Activated naive CD8-positive, alpha-beta T cell treated with anti-CD3 and anti-CD28 coated beads, Interleukin-2, amount 10 ng/mL, durations not matched to agents 7 days and 5 days (primary cell): ENCODE results near the gene CXorf51B. TPM values are rescaled to one million over a fixed set of nuclear protein-coding genes. Genes with fewer than 3 reads are reported as not detected.
"Not testable (repeated sequence)": the region's sequence is repeated elsewhere in the genome, so short reads cannot be mapped to it uniquely, and the experiment has no call there.

Source experiments
- ATAC-seq: fragments of 150-1000 bp; cut with Tn5 transposase; one replicate; pipeline ENCODE4 v1.10.0; 2021; ENCODE audit warnings: low read depth, moderate library complexity
- POLR2A ChIA-PET: fragments of 350-600 bp; sonication (Branson Sonifier 250); formaldehyde crosslinking; loops from one replicate; lab custom pipeline; 2021; ENCODE audit warnings: antibody characterized with exemption; lab: Charles Lee
- DNase-seq: peaks from one replicate; pipeline ENCODE4 v3.0.0; 2021
- H3K27ac Mint-ChIP-seq: one replicate; pipeline ENCODE4 v1.8.0; 2022; ENCODE audit warnings: mild to moderate bottlenecking, mixed read lengths
- H3K27me3 Mint-ChIP-seq: one replicate; pipeline ENCODE4 v1.8.0; 2022; ENCODE audit warnings: mild to moderate bottlenecking, moderate library complexity, mixed read lengths
- H3K36me3 Mint-ChIP-seq: one replicate; pipeline ENCODE4 v1.8.0; 2021; ENCODE audit warnings: mild to moderate bottlenecking, mixed read lengths
- H3K4me1 Mint-ChIP-seq: one replicate; pipeline ENCODE4 v1.8.0; 2021; ENCODE audit warnings: mixed read lengths
- H3K4me3 Mint-ChIP-seq: one replicate; pipeline ENCODE4 v1.8.0; 2022; ENCODE audit warnings: mild to moderate bottlenecking, moderate library complexity, mixed read lengths
- H3K9me3 Mint-ChIP-seq: one replicate; pipeline ENCODE4 v1.8.0; 2021; ENCODE audit warnings: mixed read lengths
- total RNA-seq, 2 experiments: library from RNA; stranded (reverse); gene quantifications; one replicate each; pipeline ENCODE4 v1.2.3, GENCODE V29; 2021

Gene CXorf51B
- total RNA-seq = not detected

DNA sequence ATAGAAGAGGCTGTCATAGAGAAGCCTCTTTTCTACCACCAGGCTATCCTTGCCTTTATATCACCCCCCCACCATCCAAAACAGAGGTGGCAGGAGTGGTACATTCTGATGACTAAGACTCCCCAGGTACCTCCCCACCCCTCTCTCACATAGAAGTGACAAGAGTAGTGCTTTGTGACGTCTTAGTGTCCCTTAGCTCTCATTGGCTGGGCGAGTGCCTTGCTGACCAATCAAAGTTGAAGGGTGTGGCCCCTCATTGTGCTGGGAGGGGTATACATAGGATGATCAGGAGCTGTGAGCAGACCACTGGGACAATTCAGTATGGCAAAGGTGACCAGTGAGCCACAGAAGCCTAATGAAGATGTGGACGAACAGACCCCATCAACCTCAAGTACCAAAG, at the start of gene CXorf51B:
TSS of gene CXorf51B (plus strand) at position 301 of the 400 bp plus-strand sequence. CDS start at position 322, 21 bp downstream.
- H3K36me3 Mint-ChIP-seq, H3K27me3 Mint-ChIP-seq, H3K27ac Mint-ChIP-seq, H3K4me1 Mint-ChIP-seq, POLR2A ChIA-PET, H3K4me3 Mint-ChIP-seq, DNase-seq, H3K9me3 Mint-ChIP-seq, ATAC-seq: not testable (repeated sequence)

DNA sequence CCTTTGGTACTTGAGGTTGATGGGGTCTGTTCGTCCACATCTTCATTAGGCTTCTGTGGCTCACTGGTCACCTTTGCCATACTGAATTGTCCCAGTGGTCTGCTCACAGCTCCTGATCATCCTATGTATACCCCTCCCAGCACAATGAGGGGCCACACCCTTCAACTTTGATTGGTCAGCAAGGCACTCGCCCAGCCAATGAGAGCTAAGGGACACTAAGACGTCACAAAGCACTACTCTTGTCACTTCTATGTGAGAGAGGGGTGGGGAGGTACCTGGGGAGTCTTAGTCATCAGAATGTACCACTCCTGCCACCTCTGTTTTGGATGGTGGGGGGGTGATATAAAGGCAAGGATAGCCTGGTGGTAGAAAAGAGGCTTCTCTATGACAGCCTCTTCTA, 5.1 kb downstream of the CXorf51B start, which contains the start of gene CXorf51A:
TSS of gene CXorf51A (minus strand) at position 101 of the 400 bp plus-strand sequence. CDS start at position 80, 21 bp downstream.
- not testable (repeated sequence) for ATAC-seq, H3K4me3 Mint-ChIP-seq

DNA sequence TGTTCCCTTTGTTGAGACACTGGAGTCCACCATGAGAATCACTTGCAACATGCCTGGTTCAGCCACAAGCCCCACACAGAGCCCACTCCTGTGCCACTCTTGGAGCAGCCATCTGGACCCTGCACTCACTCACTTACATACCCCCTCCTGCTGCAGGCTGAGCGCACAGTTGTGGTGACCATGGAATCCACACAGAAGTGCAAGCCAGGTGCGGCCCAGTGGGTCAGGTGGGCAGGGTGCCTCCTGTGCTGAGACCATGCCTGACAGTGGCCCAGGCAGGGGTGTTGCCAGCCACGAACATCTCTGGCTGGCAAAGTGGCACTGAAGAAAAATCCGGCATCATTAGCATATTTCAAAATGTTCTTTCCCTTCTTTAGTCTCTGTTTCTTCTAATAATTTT, 22.4 kb downstream of the CXorf51B start:
- POLR2A ChIA-PET = no interaction called here
- DNase-seq (no peak), ATAC-seq (no peak)
- Mint-ChIP-seq H3K4me3 (no peak overlapping the region), H3K9me3 (no peaks in the 10 kb centered on the region), H3K27me3 (no peaks in the 10 kb centered on the region), H3K36me3 (no peaks in the 10 kb centered on the region), H3K4me1 (no peaks in the 10 kb centered on the region), H3K27ac (no peak overlapping the region)

More for the DNA sequence above, 5.1 kb downstream of the CXorf51B start, which contains the start of gene CXorf51A:
- H3K36me3 Mint-ChIP-seq, DNase-seq, H3K4me1 Mint-ChIP-seq, H3K9me3 Mint-ChIP-seq, H3K27me3 Mint-ChIP-seq, POLR2A ChIA-PET, H3K27ac Mint-ChIP-seq: not testable (repeated sequence)

DNA sequence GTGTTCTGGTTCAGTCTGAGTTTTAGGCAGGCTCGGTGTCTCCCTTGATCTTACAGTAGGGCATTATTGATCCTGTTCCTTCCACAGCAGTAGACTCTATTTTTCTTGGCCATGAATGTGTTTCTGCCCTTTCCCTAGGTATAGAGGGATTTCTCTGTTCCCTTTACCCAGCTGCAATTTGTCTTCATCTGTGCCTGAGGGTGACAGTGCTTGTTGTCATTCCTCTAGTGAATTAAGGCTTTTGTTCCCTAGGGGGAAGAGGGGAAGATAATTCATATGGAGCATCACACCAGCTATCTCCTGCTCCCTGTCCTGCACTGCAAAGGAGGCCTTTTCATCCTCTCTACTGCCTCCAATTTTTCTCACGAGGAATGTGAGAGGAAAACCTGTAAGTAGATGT, 44.7 kb downstream of the CXorf51B start:
- Mint-ChIP-seq H3K36me3 (no peaks in the 10 kb centered on the region), H3K27ac (no peak overlapping the region), H3K4me3 (no peak overlapping the region), H3K27me3 (no peaks in the 10 kb centered on the region), H3K4me1 (no peaks in the 10 kb centered on the region), H3K9me3 (no peaks in the 10 kb centered on the region)
- DNase-seq (no peak), ATAC-seq (no peak)
- POLR2A ChIA-PET = no interaction called here

Other genes starting within 250 kb of the CXorf51B start
- gene CXorf51A, start 5.0 kb downstream of the CXorf51B start, total RNA-seq = not detected